ENCODE data around the gene NEUROD4.

NEUROD4 gene

GRCh38 chr12:55036326-55037115 lies 16.7 kb downstream of the NEUROD4 start:
- Histone ChIP-seq H3K4me3 (ENCODE audit: insufficient read depth, low read depth, low read length) (no peak overlapping the region), H3K36me3 (ENCODE audit: control insufficient read depth, insufficient read depth, low read length) (no peaks in the 10 kb centered on the region), H3K9me3 (ENCODE audit: control insufficient read depth, low read length) (no peaks in the 10 kb centered on the region), H3K27ac (ENCODE audit: insufficient read depth, low read depth, low read length, poor library complexity, severe bottlenecking) (no peak overlapping the region), H3K4me1 (ENCODE audit: control insufficient read depth, insufficient read depth, low read length) (peaks cover 27% of the 10 kb centered on the region), H3K27me3 (ENCODE audit: control insufficient read depth, insufficient read depth, low read length, poor library complexity, severe bottlenecking) (no peaks in the 10 kb centered on the region)
- 95 to 96% methylated on average over 5 of the region's 5 CpGs for WGBS, 2 experiments

DNA sequence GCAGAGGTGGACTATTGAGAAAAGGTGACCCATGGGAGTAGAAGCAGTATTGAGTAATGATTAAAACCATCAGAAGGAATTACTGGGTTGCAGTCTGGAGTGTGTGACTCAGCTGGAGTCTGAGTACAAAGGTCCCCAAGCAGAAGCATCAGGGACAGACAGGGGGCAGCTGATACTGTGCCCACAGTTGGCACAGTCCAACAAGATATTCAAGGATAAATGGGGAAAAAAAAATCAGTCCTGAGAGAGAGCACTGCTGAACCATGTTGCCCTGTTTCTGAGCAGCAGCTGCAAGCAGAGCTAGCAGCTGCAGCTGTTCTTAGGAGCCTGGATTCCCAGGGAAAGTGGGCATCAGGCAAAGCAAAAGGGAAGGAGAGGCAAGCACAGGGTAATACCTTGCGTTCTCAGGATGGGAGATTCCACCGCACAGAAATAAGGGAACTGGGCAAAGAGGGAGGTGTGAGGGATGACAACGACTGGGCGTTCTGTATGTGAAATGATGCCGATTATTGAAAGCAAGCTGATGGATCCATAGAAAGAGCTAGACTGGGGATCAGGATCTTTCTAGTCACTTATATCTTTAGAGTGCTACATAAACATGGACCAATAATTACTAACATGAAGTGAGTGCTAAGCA lies 17.7 kb downstream of the NEUROD4 start:
- 93 to 97% methylated on average over 5 of the region's 5 CpGs for WGBS, 2 experiments
- Histone ChIP-seq H3K4me3 (ENCODE audit: insufficient read depth, low read depth, low read length) (no peak overlapping the region), H3K4me1 (ENCODE audit: control insufficient read depth, insufficient read depth, low read length) (peaks cover 28% of the 10 kb centered on the region), H3K9me3 (ENCODE audit: control insufficient read depth, low read length) (no peaks in the 10 kb centered on the region), H3K27me3 (ENCODE audit: control insufficient read depth, insufficient read depth, low read length, poor library complexity, severe bottlenecking) (no peaks in the 10 kb centered on the region), H3K27ac (ENCODE audit: insufficient read depth, low read depth, low read length, poor library complexity, severe bottlenecking) (no peak overlapping the region), H3K36me3 (ENCODE audit: control insufficient read depth, insufficient read depth, low read length) (no peaks in the 10 kb centered on the region)

- no peaks in the 10 kb centered on the region for H3K9me3 ChIP-seq (ENCODE audit: control insufficient read depth, low read length)
- H3K27ac ChIP-seq (ENCODE audit: insufficient read depth, low read depth, low read length, poor library complexity, severe bottlenecking): no peak overlapping the region
- no peaks in the 10 kb centered on the region for H3K27me3 ChIP-seq (ENCODE audit: control insufficient read depth, insufficient read depth, low read length, poor library complexity, severe bottlenecking)
- WGBS, 2 experiments: 64 to 65% methylated on average over 10 of the region's 10 CpGs
- H3K4me3 ChIP-seq (ENCODE audit: insufficient read depth, low read depth, low read length): no peak overlapping the region
- H3K36me3 ChIP-seq (ENCODE audit: control insufficient read depth, insufficient read depth, low read length): no peaks in the 10 kb centered on the region
- peaks cover 28% of the 10 kb centered on the region for H3K4me1 ChIP-seq (ENCODE audit: control insufficient read depth, insufficient read depth, low read length)
Measured at GRCh38 chr12:55039395-55040354, 19.9 kb downstream of the NEUROD4 start.

GRCh38 chr12:55041345-55042055 lies 21.7 kb downstream of the NEUROD4 start:
- Histone ChIP-seq H3K4me1 (ENCODE audit: control insufficient read depth, insufficient read depth, low read length) (peaks cover 28% of the 10 kb centered on the region), H3K4me3 (ENCODE audit: insufficient read depth, low read depth, low read length) (no peak overlapping the region), H3K9me3 (ENCODE audit: control insufficient read depth, low read length) (no peaks in the 10 kb centered on the region), H3K27me3 (ENCODE audit: control insufficient read depth, insufficient read depth, low read length, poor library complexity, severe bottlenecking) (no peaks in the 10 kb centered on the region), H3K36me3 (ENCODE audit: control insufficient read depth, insufficient read depth, low read length) (no peaks in the 10 kb centered on the region), H3K27ac (ENCODE audit: insufficient read depth, low read depth, low read length, poor library complexity, severe bottlenecking) (no peak overlapping the region)
- WGBS, 2 experiments: 88 to 90% methylated on average over 3 of the region's 4 CpGs

DNA sequence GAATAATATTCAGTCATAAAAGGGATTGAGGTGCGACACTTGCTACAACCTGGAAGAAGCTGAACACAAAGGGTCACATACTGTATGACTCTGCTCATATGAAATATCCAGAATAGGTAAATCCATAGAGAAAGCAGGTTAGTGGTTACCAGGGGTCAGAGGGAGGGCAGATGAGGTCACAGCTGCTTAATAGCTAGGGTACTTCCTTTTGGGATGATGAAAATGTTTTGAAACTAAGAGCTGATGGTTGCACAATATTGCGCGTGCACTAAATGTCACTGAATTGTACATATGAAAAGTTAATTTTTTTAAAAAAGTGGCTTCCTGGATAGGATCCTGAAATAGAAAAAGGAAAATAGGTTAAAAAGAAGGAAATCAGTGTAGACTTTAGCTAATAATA lies 23.8 kb downstream of the NEUROD4 start:
- Histone ChIP-seq H3K27ac (ENCODE audit: insufficient read depth, low read depth, low read length, poor library complexity, severe bottlenecking) (no peak overlapping the region), H3K9me3 (ENCODE audit: control insufficient read depth, low read length) (no peaks in the 10 kb centered on the region), H3K36me3 (ENCODE audit: control insufficient read depth, insufficient read depth, low read length) (no peaks in the 10 kb centered on the region), H3K4me1 (ENCODE audit: control insufficient read depth, insufficient read depth, low read length) (peaks cover 26% of the 10 kb centered on the region), H3K4me3 (ENCODE audit: insufficient read depth, low read depth, low read length) (no peak overlapping the region), H3K27me3 (ENCODE audit: control insufficient read depth, insufficient read depth, low read length, poor library complexity, severe bottlenecking) (no peaks in the 10 kb centered on the region)
- 97 to 99% methylated on average over 3 of the region's 3 CpGs for WGBS, 2 experiments

DNA sequence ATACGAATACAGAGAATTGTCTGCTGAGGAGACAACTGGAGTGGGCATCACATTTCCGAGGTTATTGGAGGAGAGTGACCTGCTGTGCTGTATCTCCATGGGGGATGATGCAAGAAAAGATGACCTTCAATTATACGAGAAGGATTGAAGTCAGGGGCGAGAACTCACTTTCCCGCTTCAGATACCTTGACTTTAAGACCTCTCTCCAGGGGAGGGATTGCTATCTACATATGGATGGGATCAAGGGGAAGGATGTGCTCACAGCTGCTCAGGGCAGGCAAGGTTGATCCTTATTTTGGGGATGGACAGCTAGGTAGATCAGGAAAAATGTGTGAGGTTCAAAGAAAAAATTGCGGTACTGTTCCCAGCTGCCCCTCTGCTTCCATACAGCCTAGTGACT lies 24.4 kb downstream of the NEUROD4 start:
- no peak overlapping the region for H3K27ac ChIP-seq (ENCODE audit: insufficient read depth, low read depth, low read length, poor library complexity, severe bottlenecking)
- H3K9me3 ChIP-seq (ENCODE audit: control insufficient read depth, low read length): no peaks in the 10 kb centered on the region
- 50% methylated on average over 5 to 6 of the region's 6 CpGs for WGBS, 2 experiments

GRCh38 chr12:55049676-55050075 lies 29.9 kb downstream of the NEUROD4 start:
- H3K4me1 ChIP-seq (ENCODE audit: control insufficient read depth, insufficient read depth, low read length): no peaks in the 10 kb centered on the region
- H3K27ac ChIP-seq (ENCODE audit: insufficient read depth, low read depth, low read length, poor library complexity, severe bottlenecking): no peak overlapping the region
- no peak overlapping the region for H3K4me3 ChIP-seq (ENCODE audit: insufficient read depth, low read depth, low read length)
- H3K9me3 ChIP-seq (ENCODE audit: control insufficient read depth, low read length): no peaks in the 10 kb centered on the region
- no peaks in the 10 kb centered on the region for H3K27me3 ChIP-seq (ENCODE audit: control insufficient read depth, insufficient read depth, low read length, poor library complexity, severe bottlenecking)
- WGBS, 2 experiments: 93 to 94% methylated on average over 16 of the region's 16 CpGs
- no peaks in the 10 kb centered on the region for H3K36me3 ChIP-seq (ENCODE audit: control insufficient read depth, insufficient read depth, low read length)

More for the DNA sequence above, 24.4 kb downstream of the NEUROD4 start:
- Histone ChIP-seq H3K4me1 (ENCODE audit: control insufficient read depth, insufficient read depth, low read length) (peaks cover 20% of the 10 kb centered on the region), H3K27me3 (ENCODE audit: control insufficient read depth, insufficient read depth, low read length, poor library complexity, severe bottlenecking) (no peaks in the 10 kb centered on the region), H3K4me3 (ENCODE audit: insufficient read depth, low read depth, low read length) (no peak overlapping the region), H3K36me3 (ENCODE audit: control insufficient read depth, insufficient read depth, low read length) (no peaks in the 10 kb centered on the region)

GRCh38 chr12:55051197-55051947 lies 31.6 kb downstream of the NEUROD4 start:
- H3K27me3 ChIP-seq (ENCODE audit: control insufficient read depth, insufficient read depth, low read length, poor library complexity, severe bottlenecking): no peaks in the 10 kb centered on the region
- 71 to 77% methylated on average over 6 to 7 of the region's 7 CpGs for WGBS, 2 experiments

DNA sequence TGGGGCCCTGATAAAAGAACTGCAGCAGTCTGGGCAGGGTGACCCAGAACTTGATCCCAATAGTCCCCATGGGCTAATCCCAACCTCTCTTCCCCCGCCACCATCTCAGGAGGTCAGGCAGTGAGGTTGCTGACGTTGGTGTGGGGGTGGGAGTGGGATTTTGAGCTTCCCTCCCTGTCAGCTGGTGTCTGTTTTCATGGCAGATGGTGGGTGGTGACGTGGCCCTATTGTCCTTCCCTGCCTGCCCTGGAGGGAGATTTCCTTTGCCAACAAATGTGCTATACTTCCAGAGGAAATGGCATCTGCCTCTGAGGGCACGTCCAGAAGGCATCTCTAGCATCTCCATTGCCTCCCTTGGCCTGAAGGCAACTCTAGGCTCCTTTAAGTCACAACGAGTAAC lies 37.7 kb downstream of the NEUROD4 start:
- Histone ChIP-seq H3K9me3 (ENCODE audit: control insufficient read depth, low read length) (no peaks in the 10 kb centered on the region), H3K27me3 (ENCODE audit: control insufficient read depth, insufficient read depth, low read length, poor library complexity, severe bottlenecking) (no peaks in the 10 kb centered on the region), H3K4me3 (ENCODE audit: insufficient read depth, low read depth, low read length) (no peak overlapping the region), H3K4me1 (ENCODE audit: control insufficient read depth, insufficient read depth, low read length) (peaks cover 8% of the 10 kb centered on the region), H3K36me3 (ENCODE audit: control insufficient read depth, insufficient read depth, low read length) (no peaks in the 10 kb centered on the region), H3K27ac (ENCODE audit: insufficient read depth, low read depth, low read length, poor library complexity, severe bottlenecking) (no peak overlapping the region)
- 63 to 66% methylated on average over 5 of the region's 5 CpGs for WGBS, 2 experiments

More at GRCh38 chr12:55051197-55051947, 31.6 kb downstream of the NEUROD4 start:
- Histone ChIP-seq H3K36me3 (ENCODE audit: control insufficient read depth, insufficient read depth, low read length) (no peaks in the 10 kb centered on the region), H3K9me3 (ENCODE audit: control insufficient read depth, low read length) (no peaks in the 10 kb centered on the region), H3K4me1 (ENCODE audit: control insufficient read depth, insufficient read depth, low read length) (no peaks in the 10 kb centered on the region), H3K27ac (ENCODE audit: insufficient read depth, low read depth, low read length, poor library complexity, severe bottlenecking) (no peak overlapping the region), H3K4me3 (ENCODE audit: insufficient read depth, low read depth, low read length) (no peak overlapping the region)
